ENCODE data around the gene GPC5.
"Not testable (repeated sequence)": the region's sequence is repeated elsewhere in the genome, so short reads cannot be mapped to it uniquely, and the experiment has no call there.

GPC5 gene

GRCh38 chr13:92658293-92658692 is 1259.9 kb downstream of the GPC5 start:
- no peaks in the 10 kb centered on the region for H3K9me3 ChIP-seq (ENCODE audit: insufficient read depth, low read depth, low read length)
- no peaks in the 10 kb centered on the region for H3K4me1 ChIP-seq (ENCODE audit: insufficient read depth, low read length)
- H3K36me3 ChIP-seq (ENCODE audit: insufficient read depth, low read length): no peaks in the 10 kb centered on the region
- H3K4me3 ChIP-seq (ENCODE audit: low read length): no peak overlapping the region
- 83% methylated on average over 4 of the region's 5 CpGs for WGBS
- no peaks in the 10 kb centered on the region for H3K27me3 ChIP-seq (ENCODE audit: insufficient read depth, low read length)
- H3K27ac ChIP-seq (ENCODE audit: low read depth, low read length): no peak overlapping the region
- no peak overlapping the region for H3K9ac ChIP-seq (ENCODE audit: low read depth, low read length)

GRCh38 chr13:92661406-92661805 is 1263.0 kb downstream of the GPC5 start:
- no peaks in the 10 kb centered on the region for H3K27me3 ChIP-seq (ENCODE audit: insufficient read depth, low read length)
- no CpG with 5 or more reads among the region's 1 CpG for WGBS
- no peaks in the 10 kb centered on the region for H3K4me1 ChIP-seq (ENCODE audit: insufficient read depth, low read length)
- no peak overlapping the region for H3K4me3 ChIP-seq (ENCODE audit: low read length)
- H3K27ac ChIP-seq (ENCODE audit: low read depth, low read length): no peak overlapping the region
- no peak overlapping the region for H3K9ac ChIP-seq (ENCODE audit: low read depth, low read length)
- H3K9me3 ChIP-seq (ENCODE audit: insufficient read depth, low read depth, low read length): no peaks in the 10 kb centered on the region
- H3K36me3 ChIP-seq (ENCODE audit: insufficient read depth, low read length): no peaks in the 10 kb centered on the region

- H3K27ac ChIP-seq (ENCODE audit: low read depth, low read length): no peak overlapping the region
- H3K4me3 ChIP-seq (ENCODE audit: low read length): no peak overlapping the region
- no peaks in the 10 kb centered on the region for H3K4me1 ChIP-seq (ENCODE audit: insufficient read depth, low read length)
Measured at GRCh38 chr13:92668157-92668556, 1269.7 kb downstream of the GPC5 start.

GRCh38 chr13:92670096-92670495 is 1271.7 kb downstream of the GPC5 start:
- Histone ChIP-seq H3K4me3 (ENCODE audit: low read length) (no peak overlapping the region), H3K27me3 (ENCODE audit: insufficient read depth, low read length) (no peaks in the 10 kb centered on the region), H3K36me3 (ENCODE audit: insufficient read depth, low read length) (no peaks in the 10 kb centered on the region), H3K4me1 (ENCODE audit: insufficient read depth, low read length) (no peaks in the 10 kb centered on the region), H3K27ac (ENCODE audit: low read depth, low read length) (no peak overlapping the region), H3K9ac (ENCODE audit: low read depth, low read length) (no peak overlapping the region), H3K9me3 (ENCODE audit: insufficient read depth, low read depth, low read length) (no peaks in the 10 kb centered on the region)
- 94% methylated on average over 2 of the region's 2 CpGs for WGBS

More at GRCh38 chr13:92668157-92668556, 1269.7 kb downstream of the GPC5 start:
- H3K36me3 ChIP-seq (ENCODE audit: insufficient read depth, low read length): no peaks in the 10 kb centered on the region
- no peaks in the 10 kb centered on the region for H3K27me3 ChIP-seq (ENCODE audit: insufficient read depth, low read length)
- H3K9ac ChIP-seq (ENCODE audit: low read depth, low read length): no peak overlapping the region
- H3K9me3 ChIP-seq (ENCODE audit: insufficient read depth, low read depth, low read length): no peaks in the 10 kb centered on the region

GRCh38 chr13:92671821-92672220 is 1273.4 kb downstream of the GPC5 start:
- Histone ChIP-seq H3K36me3 (ENCODE audit: insufficient read depth, low read length) (no peaks in the 10 kb centered on the region), H3K4me3 (ENCODE audit: low read length) (no peak overlapping the region), H3K9me3 (ENCODE audit: insufficient read depth, low read depth, low read length) (no peaks in the 10 kb centered on the region), H3K27me3 (ENCODE audit: insufficient read depth, low read length) (no peaks in the 10 kb centered on the region), H3K9ac (ENCODE audit: low read depth, low read length) (no peak overlapping the region), H3K27ac (ENCODE audit: low read depth, low read length) (no peak overlapping the region), H3K4me1 (ENCODE audit: insufficient read depth, low read length) (no peaks in the 10 kb centered on the region)
- 90% methylated on average over 2 of the region's 2 CpGs for WGBS

- no peak overlapping the region for H3K9ac ChIP-seq (ENCODE audit: low read depth, low read length)
- H3K9me3 ChIP-seq (ENCODE audit: insufficient read depth, low read depth, low read length): no peaks in the 10 kb centered on the region
- H3K4me1 ChIP-seq (ENCODE audit: insufficient read depth, low read length): peaks cover 8% of the 10 kb centered on the region; the same call in 1 of the 2 replicates
- 96% methylated on average over 3 of the region's 3 CpGs for WGBS
- no peaks in the 10 kb centered on the region for H3K36me3 ChIP-seq (ENCODE audit: insufficient read depth, low read length)
- H3K27ac ChIP-seq (ENCODE audit: low read depth, low read length): no peak overlapping the region
- H3K4me3 ChIP-seq (ENCODE audit: low read length): no peak overlapping the region
- H3K27me3 ChIP-seq (ENCODE audit: insufficient read depth, low read length): no peaks in the 10 kb centered on the region
Measured at GRCh38 chr13:92676246-92676645, 1277.8 kb downstream of the GPC5 start.

- no peaks in the 10 kb centered on the region for H3K36me3 ChIP-seq (ENCODE audit: insufficient read depth, low read length)
- H3K27ac ChIP-seq (ENCODE audit: low read depth, low read length): no peak overlapping the region
- peaks cover 10% of the 10 kb centered on the region for H3K4me1 ChIP-seq (ENCODE audit: insufficient read depth, low read length)
- no peaks in the 10 kb centered on the region for H3K27me3 ChIP-seq (ENCODE audit: insufficient read depth, low read length)
- H3K4me3 ChIP-seq (ENCODE audit: low read length): no peak overlapping the region
- no peak overlapping the region for H3K9ac ChIP-seq (ENCODE audit: low read depth, low read length)
- H3K9me3 ChIP-seq (ENCODE audit: insufficient read depth, low read depth, low read length): no peaks in the 10 kb centered on the region
- WGBS: 75% methylated on average over 4 of the region's 4 CpGs
Measured at GRCh38 chr13:92677571-92677970, 1279.2 kb downstream of the GPC5 start.

- peaks cover 10% of the 10 kb centered on the region for H3K4me1 ChIP-seq (ENCODE audit: insufficient read depth, low read length)
- no peak overlapping the region for H3K9ac ChIP-seq (ENCODE audit: low read depth, low read length)
- no peak overlapping the region for H3K4me3 ChIP-seq (ENCODE audit: low read length)
- no peak overlapping the region for H3K27ac ChIP-seq (ENCODE audit: low read depth, low read length)
- H3K9me3 ChIP-seq (ENCODE audit: insufficient read depth, low read depth, low read length): no peaks in the 10 kb centered on the region
- no peaks in the 10 kb centered on the region for H3K36me3 ChIP-seq (ENCODE audit: insufficient read depth, low read length)
- 96% methylated on average over 7 of the region's 7 CpGs for WGBS
- H3K27me3 ChIP-seq (ENCODE audit: insufficient read depth, low read length): no peaks in the 10 kb centered on the region
Measured at GRCh38 chr13:92679602-92680001, 1281.2 kb downstream of the GPC5 start.

GRCh38 chr13:92681239-92681638 is 1282.8 kb downstream of the GPC5 start:
- Histone ChIP-seq H3K9ac (ENCODE audit: low read depth, low read length) (no peak overlapping the region), H3K27me3 (ENCODE audit: insufficient read depth, low read length) (no peaks in the 10 kb centered on the region), H3K36me3 (ENCODE audit: insufficient read depth, low read length) (no peaks in the 10 kb centered on the region), H3K4me3 (ENCODE audit: low read length) (no peak overlapping the region), H3K9me3 (ENCODE audit: insufficient read depth, low read depth, low read length) (no peaks in the 10 kb centered on the region), H3K27ac (ENCODE audit: low read depth, low read length) (no peak overlapping the region), H3K4me1 (ENCODE audit: insufficient read depth, low read length) (peaks cover 10% of the 10 kb centered on the region)
- 85% methylated on average over 4 of the region's 4 CpGs for WGBS

GRCh38 chr13:92682832-92683517 is 1284.6 kb downstream of the GPC5 start:
- H3K4me3 ChIP-seq (ENCODE audit: low read length): no peak overlapping the region
- 96% methylated on average over 5 of the region's 5 CpGs for WGBS
- H3K9ac ChIP-seq (ENCODE audit: low read depth, low read length): no peak overlapping the region
- no peaks in the 10 kb centered on the region for H3K36me3 ChIP-seq (ENCODE audit: insufficient read depth, low read length)
- H3K27ac ChIP-seq (ENCODE audit: low read depth, low read length): no peak overlapping the region
- H3K9me3 ChIP-seq (ENCODE audit: insufficient read depth, low read depth, low read length): no peaks in the 10 kb centered on the region
- H3K27me3 ChIP-seq (ENCODE audit: insufficient read depth, low read length): no peaks in the 10 kb centered on the region
- peaks cover 2% of the 10 kb centered on the region; the same call in 1 of the 2 replicates for H3K4me1 ChIP-seq (ENCODE audit: insufficient read depth, low read length)

- H3K9ac ChIP-seq (ENCODE audit: low read depth, low read length): no peak overlapping the region
- H3K9me3 ChIP-seq (ENCODE audit: insufficient read depth, low read depth, low read length): peaks cover 26% of the 10 kb centered on the region; the same call in 1 of the 2 replicates
- no peak overlapping the region for H3K27ac ChIP-seq (ENCODE audit: low read depth, low read length)
- H3K4me1 ChIP-seq (ENCODE audit: insufficient read depth, low read length): no peaks in the 10 kb centered on the region
- no peaks in the 10 kb centered on the region for H3K36me3 ChIP-seq (ENCODE audit: insufficient read depth, low read length)
- H3K4me3 ChIP-seq (ENCODE audit: low read length): no peak overlapping the region
- H3K27me3 ChIP-seq (ENCODE audit: insufficient read depth, low read length): no peaks in the 10 kb centered on the region
Measured at GRCh38 chr13:92694047-92694446, 1295.6 kb downstream of the GPC5 start.

- H3K9ac ChIP-seq (ENCODE audit: low read depth, low read length); H3K4me1 ChIP-seq (ENCODE audit: insufficient read depth, low read length); H3K27me3 ChIP-seq (ENCODE audit: insufficient read depth, low read length); H3K36me3 ChIP-seq (ENCODE audit: insufficient read depth, low read length); H3K4me3 ChIP-seq (ENCODE audit: low read length); H3K27ac ChIP-seq (ENCODE audit: low read depth, low read length): not testable (repeated sequence)
- H3K9me3 ChIP-seq (ENCODE audit: insufficient read depth, low read depth, low read length): peaks cover 26% of the 10 kb centered on the region; the same call in 1 of the 2 replicates
- WGBS: 88% methylated on average over 4 of the region's 4 CpGs
Measured at GRCh38 chr13:92695827-92696226, 1297.4 kb downstream of the GPC5 start.

Data from HUES64 (cell line).